Astrocyte of the spinal cord (primary cell): ENCODE measurements around the gene AMH.

Source experiments
- DNase-seq: peaks from one replicate; pipeline ENCODE4 v3.0.0; 2011; ENCODE audit warnings: low read depth, low spot score
- H3K4me3 ChIP-seq: 2 replicates; pipeline ENCODE4 v1.5.1; 2011; ENCODE audit warnings: low read depth, mild to moderate bottlenecking, low read length, moderate library complexity
- in situ Hi-C: cut with HindIII; loops from 2 replicates; pipeline ENCODE4 v1.10.0; 2017; ENCODE audit warnings: low sequenced_read_pairs
- TF ChIP-seq, protein P1 (sequence below): IDR thresholded peaks from 2 replicates; pipeline ENCODE4 v1.5.1; 2012; ENCODE audit warnings: low read depth, mild to moderate bottlenecking, low read length, inconsistent platforms

Gene AMH

DNA sequence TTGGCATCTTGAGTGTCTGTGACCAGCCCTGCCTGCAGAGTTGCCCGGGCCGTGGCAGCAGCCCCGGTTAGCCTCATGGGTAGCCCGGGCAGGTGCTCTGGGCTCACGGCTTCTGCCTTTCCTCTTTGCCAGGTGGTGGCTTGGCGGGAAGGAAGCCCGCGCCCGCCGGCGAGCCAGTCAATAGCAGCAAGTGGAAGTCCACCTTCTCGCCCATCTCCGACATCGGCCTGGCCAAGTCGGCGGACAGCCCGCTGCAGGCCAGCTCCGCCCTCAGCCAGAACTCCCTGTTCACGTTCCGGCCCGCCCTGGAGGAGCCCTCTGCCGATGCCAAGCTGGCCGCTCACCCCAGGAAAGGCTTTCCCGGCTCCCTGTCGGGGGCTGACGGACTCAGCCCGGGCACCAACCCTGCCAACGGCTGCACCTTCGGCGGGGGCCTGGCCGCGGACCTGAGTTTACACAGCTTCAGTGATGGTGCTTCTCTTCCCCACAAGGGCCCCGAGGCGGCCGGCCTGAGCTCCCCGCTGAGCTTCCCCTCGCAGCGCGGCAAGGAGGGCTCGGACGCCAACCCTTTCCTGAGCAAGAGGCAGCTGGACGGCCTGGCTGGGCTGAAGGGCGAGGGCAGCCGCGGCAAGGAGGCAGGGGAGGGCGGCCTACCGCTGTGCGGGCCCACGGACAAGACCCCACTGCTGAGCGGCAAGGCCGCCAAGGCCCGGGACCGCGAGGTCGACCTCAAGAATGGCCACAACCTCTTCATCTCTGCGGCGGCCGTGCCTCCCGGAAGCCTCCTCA is 22.9 kb upstream of the AMH start:
- TF ChIP-seq, protein P1, sequence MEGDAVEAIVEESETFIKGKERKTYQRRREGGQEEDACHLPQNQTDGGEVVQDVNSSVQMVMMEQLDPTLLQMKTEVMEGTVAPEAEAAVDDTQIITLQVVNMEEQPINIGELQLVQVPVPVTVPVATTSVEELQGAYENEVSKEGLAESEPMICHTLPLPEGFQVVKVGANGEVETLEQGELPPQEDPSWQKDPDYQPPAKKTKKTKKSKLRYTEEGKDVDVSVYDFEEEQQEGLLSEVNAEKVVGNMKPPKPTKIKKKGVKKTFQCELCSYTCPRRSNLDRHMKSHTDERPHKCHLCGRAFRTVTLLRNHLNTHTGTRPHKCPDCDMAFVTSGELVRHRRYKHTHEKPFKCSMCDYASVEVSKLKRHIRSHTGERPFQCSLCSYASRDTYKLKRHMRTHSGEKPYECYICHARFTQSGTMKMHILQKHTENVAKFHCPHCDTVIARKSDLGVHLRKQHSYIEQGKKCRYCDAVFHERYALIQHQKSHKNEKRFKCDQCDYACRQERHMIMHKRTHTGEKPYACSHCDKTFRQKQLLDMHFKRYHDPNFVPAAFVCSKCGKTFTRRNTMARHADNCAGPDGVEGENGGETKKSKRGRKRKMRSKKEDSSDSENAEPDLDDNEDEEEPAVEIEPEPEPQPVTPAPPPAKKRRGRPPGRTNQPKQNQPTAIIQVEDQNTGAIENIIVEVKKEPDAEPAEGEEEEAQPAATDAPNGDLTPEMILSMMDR: no peak
- in situ Hi-C loops: no loop called here
- H3K4me3 ChIP-seq: no peak overlapping the region
- no peak for DNase-seq

DNA sequence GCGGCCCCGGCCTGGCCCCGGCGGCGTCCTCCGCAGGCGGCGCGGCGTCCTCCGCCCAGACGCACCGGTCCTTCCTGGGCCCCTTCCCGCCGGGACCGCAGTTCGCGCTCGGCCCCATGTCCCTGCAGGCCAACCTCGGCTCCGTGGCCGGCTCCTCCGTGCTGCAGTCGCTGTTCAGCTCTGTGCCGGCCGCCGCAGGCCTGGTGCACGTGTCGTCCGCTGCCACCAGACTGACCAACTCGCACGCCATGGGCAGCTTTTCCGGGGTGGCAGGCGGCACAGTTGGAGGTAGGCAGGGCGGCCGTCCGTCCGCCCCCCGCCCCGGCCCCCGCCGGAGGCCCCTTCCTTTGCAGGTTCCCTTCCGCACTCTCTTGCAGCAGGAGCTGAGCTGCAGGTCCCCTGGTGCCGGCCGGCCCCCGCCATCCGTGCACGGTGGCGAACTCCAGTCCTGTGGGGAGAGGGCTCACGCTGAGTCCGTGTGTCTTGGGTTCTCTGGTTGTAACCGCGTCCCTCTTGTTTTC is 22.2 kb upstream of the AMH start:
- in situ Hi-C loops: no loop called here
- no peak overlapping the region for H3K4me3 ChIP-seq
- DNase-seq: no peak
- TF ChIP-seq, protein P1: no peak

DNA sequence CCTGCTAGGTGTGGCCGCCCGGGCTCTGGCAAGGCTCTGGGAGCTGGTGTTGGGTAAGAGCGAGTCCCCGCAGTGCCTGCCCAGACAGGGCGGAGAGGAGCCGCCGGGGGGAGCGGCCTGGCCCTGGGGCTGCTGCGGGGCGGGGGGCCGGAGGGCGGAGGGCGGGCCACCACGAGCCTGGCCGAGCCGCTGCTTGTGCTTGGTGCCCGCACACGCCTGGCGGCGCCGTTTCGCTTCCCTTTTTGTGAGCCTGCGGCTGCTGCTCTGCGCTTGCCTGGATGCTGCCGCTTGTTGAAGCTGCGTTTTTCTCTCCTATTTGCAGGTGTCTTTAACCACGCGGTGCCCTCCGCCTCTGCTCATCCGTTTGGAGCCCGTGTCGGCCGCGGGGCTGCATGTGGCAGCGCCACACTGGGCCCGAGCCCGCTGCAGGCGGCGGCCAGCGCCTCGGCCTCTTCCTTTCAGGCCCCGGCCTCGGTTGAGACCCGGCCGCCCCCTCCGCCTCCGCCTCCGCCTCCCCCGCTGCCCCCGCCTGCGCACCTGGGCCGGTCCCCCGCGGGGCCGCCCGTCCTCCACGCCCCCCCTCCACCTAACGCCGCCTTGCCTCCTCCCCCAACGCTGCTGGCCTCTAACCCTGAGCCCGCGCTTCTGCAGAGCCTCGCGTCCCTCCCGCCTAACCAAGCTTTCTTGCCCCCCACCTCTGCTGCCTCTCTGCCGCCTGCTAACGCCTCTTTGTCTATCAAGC is 21.5 kb upstream of the AMH start:
- DNase-seq: no peak
- H3K4me3 ChIP-seq: no peak overlapping the region
- in situ Hi-C loops: no loop called here
- TF ChIP-seq, protein P1: no peak

DNA sequence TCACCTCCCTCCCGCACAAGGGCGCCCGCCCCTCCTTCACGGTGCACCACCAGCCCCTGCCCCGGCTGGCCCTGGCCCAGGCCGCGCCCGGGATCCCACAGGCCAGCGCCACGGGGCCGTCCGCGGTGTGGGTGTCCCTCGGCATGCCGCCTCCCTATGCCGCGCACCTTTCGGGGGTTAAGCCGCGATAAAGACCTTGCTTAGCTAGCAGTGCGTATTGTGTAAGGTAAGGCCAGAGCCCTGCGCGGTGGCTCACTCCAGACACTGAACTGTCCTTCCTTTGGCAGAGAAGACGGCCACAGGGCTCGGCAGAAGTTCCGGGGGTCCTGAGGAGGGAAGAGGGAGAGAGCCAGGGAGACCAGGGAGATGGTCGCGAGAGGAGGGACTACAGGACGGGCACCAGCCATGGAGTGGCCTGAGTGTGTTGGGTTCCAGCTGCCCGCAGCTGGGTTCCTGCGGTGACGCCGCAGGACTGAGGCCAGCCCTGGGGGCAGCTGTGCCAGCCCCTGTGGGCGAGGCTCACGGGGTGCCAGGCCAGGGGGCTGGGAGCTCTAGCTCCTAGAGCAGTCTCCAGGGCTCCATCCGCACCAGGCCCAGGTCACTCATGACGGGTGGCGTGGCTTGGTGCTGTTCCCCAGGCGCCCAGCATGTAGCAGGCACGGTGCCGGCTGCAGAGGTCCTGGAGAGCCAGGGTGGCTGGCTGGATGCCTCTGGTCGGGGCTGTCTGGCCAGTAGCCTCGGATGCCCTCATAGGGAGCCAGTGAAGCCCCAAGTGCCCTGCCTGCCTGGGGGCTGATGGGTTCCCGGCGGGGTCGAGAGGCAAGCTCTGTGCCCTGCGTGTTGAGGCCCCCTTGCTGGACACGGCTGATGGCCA is 20.7 kb upstream of the AMH start:
- in situ Hi-C loops: no loop called here
- TF ChIP-seq, protein P1: no peak
- H3K4me3 ChIP-seq: no peak overlapping the region
- DNase-seq: no peak

DNA sequence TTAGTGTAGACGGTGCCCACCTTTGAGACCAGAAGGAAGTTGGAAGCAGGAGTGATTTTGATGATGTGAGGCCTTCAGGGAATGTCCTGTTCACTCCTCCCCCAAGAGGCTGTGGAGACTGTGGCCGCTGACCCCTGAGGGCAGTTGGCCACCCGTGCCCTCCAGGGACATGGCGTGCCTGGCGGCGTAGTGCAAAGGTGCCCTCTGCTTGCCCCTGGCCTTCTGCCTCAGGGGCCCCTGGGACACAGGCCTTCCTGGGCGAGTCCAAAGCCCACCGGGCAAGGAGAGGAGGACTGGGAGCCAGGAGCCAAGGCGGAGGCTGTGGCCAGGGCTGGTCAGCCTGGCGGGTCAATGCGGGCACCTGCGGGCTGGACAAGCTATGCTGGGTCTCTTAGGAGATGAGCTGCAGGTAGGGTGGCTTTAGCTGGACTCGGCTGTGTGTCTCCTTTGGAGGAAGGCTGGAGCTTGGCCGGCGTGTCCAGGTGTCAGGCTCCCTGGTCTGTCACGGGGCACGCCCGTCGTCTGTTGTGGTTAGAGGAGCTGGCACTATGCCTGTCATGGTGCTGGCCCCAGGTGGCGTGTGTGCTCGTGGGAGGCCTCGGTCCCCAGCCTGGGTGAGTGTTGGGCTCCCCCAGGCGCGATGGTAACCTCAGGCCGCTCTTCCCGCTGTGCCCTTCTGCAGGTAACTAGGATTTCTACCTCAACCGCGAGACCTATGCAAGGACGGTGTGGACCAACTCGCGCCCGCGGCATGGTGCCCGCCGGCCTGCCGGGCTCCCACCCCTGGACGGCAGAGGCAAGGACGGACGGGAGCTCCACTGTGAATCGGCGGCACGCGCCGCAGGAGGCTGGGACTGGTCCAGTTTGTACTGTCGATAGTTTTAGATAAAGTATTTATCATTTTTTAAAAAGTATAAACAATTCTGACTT is 19.8 kb upstream of the AMH start:
- in situ Hi-C loops: no loop called here
- TF ChIP-seq, protein P1: no peak
- no peak for DNase-seq
- H3K4me3 ChIP-seq: no peak overlapping the region
